GM12801 (cell line): ENCODE results near the gene ARGLU1.

Experiments used
- TF ChIP-seq, protein P1 (sequence below): IDR thresholded peaks from one replicate; pipeline ENCODE4 v1.5.1; 2011; ENCODE audit warnings: control low read depth; ENCODE audit not compliant: insufficient read length; ENCODE audit errors: extremely low read depth

The ARGLU1 gene

DNA sequence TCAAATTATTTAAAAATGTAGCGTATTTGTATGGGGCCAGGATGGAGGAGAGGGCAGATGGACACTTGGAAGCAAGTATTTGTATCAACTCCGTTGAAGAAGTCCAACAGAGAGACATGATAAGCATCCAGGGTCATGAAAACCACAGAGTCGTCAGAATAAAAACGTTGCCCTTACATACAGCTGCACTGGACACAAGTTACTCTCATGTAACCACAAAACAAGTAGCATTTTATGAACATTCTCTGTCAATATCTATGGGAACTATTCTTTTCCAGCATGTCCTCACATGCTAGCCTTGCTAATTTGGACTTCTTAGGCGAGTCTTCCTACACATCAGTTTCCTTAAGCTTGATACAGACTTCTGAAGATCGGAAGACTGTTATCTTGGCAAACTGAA lies 67.5 kb downstream of the ARGLU1 start:
- TF ChIP-seq, protein P1, sequence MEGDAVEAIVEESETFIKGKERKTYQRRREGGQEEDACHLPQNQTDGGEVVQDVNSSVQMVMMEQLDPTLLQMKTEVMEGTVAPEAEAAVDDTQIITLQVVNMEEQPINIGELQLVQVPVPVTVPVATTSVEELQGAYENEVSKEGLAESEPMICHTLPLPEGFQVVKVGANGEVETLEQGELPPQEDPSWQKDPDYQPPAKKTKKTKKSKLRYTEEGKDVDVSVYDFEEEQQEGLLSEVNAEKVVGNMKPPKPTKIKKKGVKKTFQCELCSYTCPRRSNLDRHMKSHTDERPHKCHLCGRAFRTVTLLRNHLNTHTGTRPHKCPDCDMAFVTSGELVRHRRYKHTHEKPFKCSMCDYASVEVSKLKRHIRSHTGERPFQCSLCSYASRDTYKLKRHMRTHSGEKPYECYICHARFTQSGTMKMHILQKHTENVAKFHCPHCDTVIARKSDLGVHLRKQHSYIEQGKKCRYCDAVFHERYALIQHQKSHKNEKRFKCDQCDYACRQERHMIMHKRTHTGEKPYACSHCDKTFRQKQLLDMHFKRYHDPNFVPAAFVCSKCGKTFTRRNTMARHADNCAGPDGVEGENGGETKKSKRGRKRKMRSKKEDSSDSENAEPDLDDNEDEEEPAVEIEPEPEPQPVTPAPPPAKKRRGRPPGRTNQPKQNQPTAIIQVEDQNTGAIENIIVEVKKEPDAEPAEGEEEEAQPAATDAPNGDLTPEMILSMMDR = no peak

DNA sequence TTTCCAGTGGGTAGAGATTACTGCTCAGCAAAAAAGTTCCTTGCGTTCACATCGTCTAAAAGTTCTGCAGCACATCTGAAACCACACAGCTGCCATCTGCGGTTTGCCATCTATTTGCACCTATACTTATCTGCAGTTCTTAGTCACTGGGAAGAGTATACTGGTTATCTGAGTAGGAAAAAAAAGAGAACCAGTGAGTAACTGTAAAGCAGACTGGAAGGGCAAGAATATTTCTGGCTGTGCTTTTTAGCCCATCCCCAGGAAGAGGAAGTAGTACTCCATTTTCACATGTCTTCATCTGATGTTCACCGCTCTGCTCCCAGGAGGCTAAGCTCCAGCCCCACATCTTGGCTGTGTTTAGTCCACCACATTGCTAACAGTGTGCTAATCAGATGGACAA lies 68.0 kb downstream of the ARGLU1 start:
- TF ChIP-seq, protein P1 = no peak

DNA sequence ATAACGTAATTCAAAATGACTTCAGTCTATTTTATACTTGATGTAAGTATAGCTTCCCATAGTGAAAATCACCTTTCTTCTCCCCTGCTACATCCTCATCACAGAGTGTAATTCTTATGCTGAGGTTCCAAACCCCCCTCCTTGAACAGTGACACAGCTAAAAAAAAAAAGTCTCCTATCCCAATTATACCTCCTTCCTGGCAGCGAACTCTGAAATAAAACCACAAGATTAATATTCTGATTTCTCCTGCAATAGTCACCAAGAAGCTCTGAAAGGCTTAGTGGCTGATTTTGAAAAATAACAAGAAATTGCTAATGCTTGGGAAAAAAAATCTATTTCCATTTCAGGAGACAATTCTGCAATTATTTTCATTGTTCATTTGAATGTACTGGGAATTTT lies 68.8 kb downstream of the ARGLU1 start:
- TF ChIP-seq, protein P1 = no peak

DNA sequence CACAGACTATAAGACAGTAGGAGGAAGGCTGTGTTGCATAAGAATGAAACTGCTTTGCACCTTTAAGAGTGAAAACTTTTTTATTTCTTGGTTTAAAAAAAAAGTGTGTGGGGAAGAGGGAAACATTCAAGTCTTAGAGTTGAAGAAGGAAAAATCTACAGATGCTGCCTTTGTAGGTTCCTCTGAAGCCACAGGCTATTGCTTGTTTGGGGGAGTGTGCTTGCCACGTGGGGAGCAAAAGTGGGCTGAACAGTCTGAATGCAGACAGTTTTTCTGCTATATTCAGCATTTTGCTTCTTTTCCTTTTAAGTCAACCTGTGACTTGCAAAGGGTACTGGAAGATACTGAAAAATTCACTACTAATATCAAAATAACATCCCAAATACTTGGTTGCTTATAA lies 69.4 kb downstream of the ARGLU1 start:
- TF ChIP-seq, protein P1 = no peak

DNA sequence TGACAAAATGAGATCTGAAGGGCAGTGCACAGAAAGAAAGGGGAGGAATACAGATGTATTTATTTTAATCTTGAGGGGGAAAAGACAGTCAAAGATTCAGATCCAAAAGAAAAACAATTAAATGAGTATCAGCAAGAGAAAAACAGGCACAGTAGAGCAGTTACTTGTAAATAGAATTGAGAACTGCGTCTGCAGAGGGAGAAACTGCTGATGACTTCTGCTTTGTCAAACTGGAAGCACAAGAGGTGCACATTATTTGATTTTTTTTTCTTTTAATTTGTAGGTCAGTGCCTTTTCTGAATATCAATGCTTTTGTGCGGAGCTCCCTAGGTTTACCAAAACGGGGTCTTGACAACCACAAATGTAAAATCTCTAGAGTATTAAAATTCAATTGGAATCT lies 69.8 kb downstream of the ARGLU1 start:
- TF ChIP-seq, protein P1 = no peak

DNA sequence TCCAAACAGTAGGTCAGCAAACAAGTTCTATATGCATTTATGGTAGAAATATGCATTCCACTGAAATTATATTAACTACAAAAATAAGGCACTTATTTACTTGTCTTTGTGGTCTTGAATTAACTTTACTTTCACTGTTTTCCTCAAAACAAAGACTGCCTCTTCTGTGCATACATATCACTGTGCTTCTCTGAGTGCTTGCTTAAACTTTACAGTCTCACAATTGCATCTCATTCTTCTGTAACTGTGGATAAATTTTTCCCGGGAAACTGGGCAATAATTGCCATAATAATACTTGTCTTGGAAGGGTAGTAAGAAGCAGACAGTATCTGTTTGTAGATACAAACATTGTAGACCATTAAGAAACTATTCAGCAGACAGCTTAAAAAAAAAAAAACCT lies 70.9 kb downstream of the ARGLU1 start:
- TF ChIP-seq, protein P1 = no peak

DNA sequence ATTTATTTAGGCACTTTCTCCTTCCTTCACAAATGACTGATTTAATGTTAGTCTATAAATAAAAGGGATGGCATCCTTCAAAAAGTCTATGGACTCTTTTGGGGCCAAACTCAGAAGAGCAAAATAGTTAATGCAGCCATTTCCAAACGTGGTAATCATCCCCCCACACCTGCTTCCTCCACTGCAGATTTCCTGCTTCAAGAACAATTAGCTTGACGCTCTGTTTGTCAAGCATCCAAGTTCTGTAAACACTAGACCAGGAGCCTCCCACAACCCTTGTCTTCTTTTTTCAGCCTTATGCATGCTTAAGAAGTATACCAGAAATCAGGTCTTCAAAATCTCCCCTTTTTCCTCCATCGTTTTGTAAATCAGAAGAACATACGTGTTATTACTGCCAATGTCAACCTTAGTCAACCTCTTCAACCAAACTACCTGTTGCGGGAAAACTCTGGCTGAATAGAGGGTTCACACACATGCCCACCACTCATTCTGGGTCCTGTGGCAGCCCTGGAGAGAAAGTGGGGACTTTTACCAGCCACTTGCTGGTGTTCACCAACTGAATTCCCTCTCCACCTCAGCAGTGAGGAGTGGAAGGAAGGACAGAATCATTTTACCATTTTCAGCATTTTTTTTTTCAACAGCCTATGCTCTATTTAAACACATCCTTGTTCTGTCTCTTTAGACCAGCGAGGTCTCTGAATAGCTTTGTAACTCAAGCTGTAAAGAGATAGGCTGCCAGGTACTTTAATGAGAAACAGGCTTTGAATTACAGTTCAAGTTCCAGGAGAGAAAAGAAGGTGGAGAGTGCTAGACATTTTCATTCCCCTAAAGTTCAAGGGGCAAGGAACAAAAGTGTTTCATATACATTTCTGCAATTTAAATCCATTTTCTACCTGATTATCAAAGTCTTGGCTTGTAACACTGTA lies 71.6 kb downstream of the ARGLU1 start:
- TF ChIP-seq, protein P1 = no peak
